CD4-positive, alpha-beta T cell treated with Interleukin-12 subunit alpha and Interleukin-12 subunit beta, for 1 hour (primary cell): ENCODE measurements around the gene PRR29.
"Not testable (repeated sequence)": the region's sequence is repeated elsewhere in the genome, so short reads cannot be mapped to it uniquely, and the experiment has no call there.

Experiments
- DNase-seq: peaks from one replicate; pipeline ENCODE4 v3.0.0-alpha.2; 2020

Gene PRR29

GRCh38 chr17:64016974-64017373 is 18.8 kb downstream of the PRR29 start:
- no peak for DNase-seq

GRCh38 chr17:64017381-64017980 is 19.3 kb downstream of the PRR29 start:
- DNase-seq = peak; percentile 46

GRCh38 chr17:64019551-64019961 is 21.4 kb downstream of the PRR29 start:
- DNase-seq = not testable (repeated sequence)

DNA sequence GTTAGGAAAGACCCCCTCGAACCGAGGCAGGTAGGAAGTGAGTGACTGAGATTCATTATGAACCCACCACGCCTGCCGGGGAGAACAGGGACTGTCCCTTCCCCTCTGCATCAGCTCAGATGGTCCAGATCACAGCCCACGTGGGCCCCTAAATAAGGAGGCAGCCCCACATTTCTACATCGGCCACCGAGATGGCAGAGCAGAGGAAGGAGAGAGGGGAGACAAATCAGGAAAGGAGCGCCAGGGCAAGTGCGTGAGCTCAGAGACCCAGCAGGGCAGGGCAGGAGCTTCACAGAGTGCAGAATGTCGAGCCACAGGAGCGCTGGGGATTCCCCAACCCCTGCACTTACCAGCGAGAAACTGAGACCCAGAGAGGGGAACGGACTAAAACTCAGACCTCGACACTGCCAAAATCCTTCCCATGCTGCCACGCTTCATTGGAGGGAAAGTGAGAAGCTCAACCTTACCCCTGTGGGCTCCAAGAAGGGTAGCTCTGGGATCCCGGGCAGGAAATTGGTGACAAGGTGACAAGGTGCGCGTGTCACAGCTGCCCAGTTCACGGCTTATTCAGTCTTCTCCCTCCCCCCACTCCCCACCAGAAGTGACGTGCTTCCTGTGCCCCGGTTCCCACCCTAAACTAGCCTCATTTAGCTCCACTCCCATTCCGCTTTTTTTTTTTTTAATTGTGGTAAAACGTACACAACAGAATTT is 22.1 kb downstream of the PRR29 start, which contains the start of gene ICAM2:
Gene ICAM2 (minus strand): TSS at position 578 of the 711 bp plus-strand sequence. CDS start 13,942 bp downstream, outside the sequence.
- peak; percentile 96 for DNase-seq

- DNase-seq = peak; percentile 30
These were observed 24.5 kb downstream of the PRR29 start for GRCh38 chr17:64022611-64023063.

DNA sequence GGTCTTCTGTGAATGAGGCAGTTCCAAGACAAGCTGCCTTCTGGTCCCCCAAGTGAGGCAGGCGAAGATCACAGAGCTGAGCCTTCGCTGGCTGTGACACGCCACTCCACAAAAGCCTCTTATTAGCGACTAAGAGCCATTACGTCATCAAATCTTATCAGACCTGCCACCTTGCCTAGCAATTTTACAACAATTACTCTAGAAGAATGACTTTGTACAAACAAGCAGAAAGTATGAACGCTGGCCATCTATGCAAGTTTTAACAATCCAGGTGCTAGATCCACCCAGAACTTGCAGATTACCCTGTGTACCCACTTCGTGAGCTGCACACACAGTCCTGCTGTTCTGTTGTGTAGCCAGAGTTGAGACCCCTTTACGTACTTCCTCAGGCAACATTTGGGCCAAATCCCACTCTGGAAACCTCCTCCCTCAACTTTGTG is 26.1 kb downstream of the PRR29 start:
- no peak for DNase-seq

DNA sequence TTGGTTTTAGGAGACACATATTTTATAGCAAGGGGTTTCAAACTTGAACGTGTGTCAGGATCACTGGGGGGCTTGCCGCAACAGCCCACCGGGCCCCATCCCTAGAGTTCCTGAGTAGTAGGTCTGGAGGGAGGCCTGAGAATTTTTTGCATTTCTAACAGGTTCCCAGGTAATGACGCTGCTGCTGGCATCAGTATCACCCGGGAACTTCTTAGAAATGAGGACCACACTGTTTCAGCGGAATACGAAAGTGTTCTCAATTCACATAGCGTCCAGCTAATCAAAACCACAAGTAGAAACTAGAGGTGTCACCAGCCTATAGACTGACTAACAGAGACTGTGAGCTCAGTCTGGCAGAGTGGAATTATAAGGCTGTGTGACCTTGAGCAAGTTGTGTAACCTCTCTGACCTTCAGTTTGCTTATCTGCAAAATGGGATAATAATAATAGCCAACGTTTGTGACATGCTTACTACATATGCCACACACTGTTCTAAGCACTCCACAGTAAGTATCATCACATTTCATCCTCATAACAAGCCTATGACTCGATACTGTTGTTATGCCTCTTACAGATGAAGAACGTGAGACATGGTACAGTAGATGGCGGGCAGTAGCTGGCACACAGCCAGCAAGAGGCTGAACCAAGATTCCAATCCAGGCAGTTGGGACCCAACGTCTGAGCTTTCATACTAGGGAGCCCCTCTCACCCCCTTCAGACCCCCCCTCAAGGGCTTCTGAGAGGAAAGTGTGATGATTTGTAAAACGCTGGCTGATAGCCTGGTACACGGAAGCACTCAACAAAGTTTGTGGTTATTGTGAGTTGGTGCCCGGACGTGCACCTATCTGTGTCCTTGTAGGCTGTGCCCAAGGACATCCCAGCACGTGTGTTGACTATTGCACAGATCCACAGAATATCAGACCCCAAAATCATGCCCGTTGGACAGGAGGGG is 26.9 kb downstream of the PRR29 start:
- peak; percentile 70 for DNase-seq

- DNase-seq = peak; percentile 96
These were observed 27.7 kb downstream of the PRR29 start for GRCh38 chr17:64025732-64026294.

DNA sequence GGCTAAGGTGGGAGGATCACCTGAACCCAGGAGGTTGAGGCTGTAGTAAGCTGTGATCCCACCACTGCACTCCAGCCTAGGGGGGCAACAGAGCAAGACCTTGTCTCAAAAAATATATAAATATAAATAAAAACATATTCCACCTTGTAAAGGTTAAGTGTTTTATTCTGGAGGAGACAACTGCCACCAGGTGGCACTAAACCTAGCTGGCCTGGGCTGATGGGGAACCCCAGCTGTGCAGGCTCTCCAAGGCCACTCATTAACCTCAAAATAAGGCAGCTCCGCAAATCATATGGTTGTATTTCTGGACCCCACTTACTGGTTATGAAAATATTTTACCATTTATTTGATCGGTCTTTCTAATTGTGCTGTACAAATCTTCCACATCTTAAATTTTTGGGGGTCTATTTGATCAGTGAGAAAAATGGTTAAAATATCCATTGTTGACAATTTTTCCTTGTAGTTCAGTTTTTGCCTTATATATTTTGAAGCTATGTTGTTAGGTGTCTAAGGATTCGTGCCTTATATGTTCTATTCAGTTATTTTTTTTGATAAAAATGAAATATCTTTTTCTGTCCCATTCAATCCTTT is 30.8 kb downstream of the PRR29 start:
- peak; percentile 83 for DNase-seq

DNA sequence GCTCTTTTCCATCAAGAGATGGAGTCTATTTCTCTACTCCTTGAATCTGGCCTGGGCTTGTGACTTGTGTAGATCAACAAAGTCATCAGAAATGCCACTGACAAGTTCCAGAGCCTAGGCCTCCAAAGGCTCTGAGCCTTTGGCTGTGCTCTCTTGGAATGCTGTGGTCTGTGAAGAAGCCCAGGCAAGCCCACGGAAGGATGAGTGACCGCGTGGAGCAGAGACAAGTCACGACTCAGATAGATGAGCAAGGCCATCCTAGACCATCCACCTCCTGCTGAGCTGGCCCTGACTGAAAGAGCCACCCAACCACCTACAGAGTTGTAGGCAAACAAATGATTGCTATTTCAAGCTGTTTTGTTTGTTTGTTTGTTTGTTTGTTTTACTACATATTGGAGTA is 33.9 kb downstream of the PRR29 start:
- DNase-seq = no peak

- no peak for DNase-seq
These were observed 38.2 kb downstream of the PRR29 start for GRCh38 chr17:64036198-64036922.

- no peak for DNase-seq
These were observed 39.0 kb downstream of the PRR29 start for GRCh38 chr17:64037180-64037579.

DNA sequence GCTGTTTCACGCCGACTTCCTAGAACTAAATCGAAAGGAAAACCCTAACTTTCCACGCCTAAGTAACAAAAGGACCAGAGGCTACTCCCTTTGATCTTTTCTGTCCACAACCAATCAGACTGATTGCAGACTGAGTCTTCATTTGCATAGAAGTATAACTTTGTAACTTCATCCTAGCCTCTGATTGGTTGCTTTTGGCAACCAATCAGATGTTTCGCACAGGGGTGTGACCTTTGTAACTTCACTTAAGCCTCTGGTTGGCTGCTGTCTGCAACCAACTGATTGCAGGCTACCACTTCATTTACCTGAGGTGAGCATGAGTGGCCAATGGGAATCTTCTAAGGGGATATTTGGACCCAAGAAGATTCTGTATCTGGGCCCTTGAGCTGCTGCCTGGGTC is 39.7 kb downstream of the PRR29 start:
- DNase-seq = no peak

DNA sequence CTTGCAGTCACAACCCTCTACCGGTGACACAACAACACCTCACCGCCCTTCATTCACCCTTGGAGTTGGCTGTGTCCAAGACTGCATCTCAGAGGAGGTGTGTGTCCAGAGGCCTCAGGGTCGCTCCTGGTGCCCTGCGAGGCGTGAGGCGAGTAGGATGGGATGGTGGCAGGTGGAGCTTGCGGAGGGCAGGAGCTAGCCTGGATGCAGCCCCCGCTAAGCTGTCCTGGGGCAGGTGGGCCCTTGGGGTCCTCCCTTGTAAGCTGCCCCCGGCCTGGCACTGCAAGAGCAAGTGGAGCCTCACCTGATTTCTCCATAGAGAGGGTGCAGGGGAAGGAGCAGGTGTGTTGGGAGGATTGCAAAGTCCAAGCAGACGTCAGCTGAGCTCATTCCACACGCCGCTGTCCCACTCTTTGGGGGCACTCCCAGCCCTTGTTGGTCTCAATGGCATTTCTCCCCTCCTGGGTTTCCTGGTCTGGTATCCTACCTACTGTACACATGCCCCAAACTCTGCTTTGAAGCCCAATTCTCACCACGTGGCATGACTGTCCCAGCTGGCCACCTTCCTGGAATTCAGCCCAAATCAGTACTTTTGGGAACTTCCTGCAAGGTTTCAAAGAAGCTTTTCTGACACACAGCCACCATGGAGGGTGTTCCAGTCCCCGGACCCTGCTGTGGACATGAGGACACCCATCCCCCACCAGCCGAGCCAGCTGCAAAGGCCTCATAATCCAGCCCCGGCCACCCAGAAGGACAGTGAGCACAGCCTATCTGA is 40.4 kb downstream of the PRR29 start:
- DNase-seq = no peak

DNA sequence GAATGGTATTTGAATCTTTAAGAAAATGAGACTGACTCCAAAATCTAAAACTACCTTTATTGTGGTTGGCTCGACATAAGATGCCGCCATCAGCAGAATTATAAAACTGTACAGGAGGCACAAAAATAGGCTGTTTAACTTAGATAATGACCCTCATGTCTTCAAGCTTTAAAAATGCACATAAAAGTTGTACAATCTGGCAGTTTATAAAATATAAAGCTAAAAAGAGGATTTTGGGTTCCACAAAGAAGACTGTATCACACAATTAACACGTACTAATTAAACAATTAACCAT is 40.9 kb downstream of the PRR29 start:
- DNase-seq = no peak

DNA sequence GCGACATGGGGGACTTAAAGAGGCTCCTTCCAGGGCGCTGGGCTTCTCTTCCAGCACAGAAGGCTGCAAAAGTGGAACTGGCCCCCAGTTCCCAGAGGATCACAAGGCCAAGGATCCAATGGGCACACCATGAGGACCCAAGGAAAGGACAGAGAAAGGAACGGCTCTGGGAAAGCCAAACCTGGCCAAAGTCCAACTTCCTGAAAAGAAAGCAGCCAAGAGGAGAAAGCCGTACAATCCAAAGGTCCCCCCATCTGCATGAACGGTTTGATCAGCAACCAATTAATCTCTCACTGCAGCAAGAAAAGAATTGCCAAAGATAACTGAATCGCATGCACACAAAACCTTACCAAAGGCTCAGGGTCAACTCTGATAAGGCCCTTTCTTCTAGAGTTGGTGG is 42.1 kb downstream of the PRR29 start:
- no peak for DNase-seq

GRCh38 chr17:64041912-64042311 is 43.8 kb downstream of the PRR29 start:
- DNase-seq = no peak

- DNase-seq = no peak
These were observed 44.7 kb downstream of the PRR29 start for GRCh38 chr17:64042700-64043485.

DNA sequence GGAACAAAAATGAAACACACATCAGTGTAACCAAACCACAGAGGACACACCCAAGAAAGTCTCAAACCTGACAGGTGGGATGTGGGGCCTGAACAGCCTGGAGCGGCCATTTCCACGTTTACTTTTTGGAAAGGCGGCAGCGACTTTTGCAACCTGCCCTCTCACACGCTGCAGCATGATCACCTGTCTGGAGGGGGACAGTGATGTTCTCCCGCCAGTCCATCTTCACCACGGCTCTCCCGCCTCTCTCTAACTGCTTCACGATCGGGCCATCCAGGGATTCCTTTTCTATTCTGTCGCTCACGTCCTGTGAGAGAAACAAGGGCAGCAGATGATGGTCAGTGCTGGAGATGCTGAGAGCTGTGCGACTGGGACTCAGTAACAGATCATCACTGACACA is 47.0 kb downstream of the PRR29 start:
- DNase-seq = no peak

DNA sequence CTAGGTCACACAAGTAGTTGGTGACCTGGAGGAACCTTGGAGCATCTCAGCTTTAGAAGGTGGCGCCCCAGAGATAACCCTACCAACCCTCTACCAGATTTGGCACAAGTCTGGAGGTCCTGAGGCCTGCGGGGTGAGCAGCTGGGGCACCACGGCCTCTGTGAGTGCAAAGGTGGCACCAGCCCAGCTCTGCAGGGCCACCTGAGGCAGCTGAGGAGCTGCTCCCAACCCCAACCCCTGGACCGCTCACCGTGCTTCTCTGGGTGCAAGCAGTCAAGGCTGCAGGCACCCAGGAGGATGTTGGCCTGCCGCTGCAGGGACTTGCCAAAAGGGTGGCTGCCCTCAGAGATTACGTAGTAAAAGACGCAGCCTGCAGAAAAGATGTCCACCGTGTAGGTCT is 50.7 kb downstream of the PRR29 start:
- no peak for DNase-seq
